Heart left ventricle (tissue), 16 donors: Measurements from ENCODE around the gene RAD51B. TPM values are rescaled to one million over a fixed set of nuclear protein-coding genes. Genes with fewer than 3 reads are reported as not detected.

Source experiments
- ATAC-seq, 4 donors: fragments of 200-7000 bp; cut with Tn5 transposase; one replicate each; pipeline ENCODE4 v1.9.1; 2020 to 2022; ENCODE audit warnings: moderate library complexity in 4 of 4, mild to moderate bottlenecking in 3 of 4, moderate number of reproducible peaks in 1 of 4
- DNase-seq, 5 donors: peaks; one replicate each; pipeline ENCODE4 v3.0.0-alpha.2; 2020
- H3K27ac ChIP-seq, 12 donors: fragments of 200-600 bp; sonication (generic) in 4 of 12; one replicate each; pipeline versions ENCODE4 v1.5.0 to v1.8.0; 2016 to 2022; ENCODE audit warnings: mild to moderate bottlenecking in 2 of 12
- H3K27me3 ChIP-seq, 9 donors: fragments of 200-600 bp; sonication (generic) in 2 of 9; one replicate each; pipeline versions ENCODE4 v1.5.1 to v1.8.0; 2016 to 2022; ENCODE audit warnings: mild to moderate bottlenecking in 3 of 9
- H3K36me3 ChIP-seq, 9 donors: fragments of 200-600 bp; sonication (generic) in 2 of 9; one replicate each; pipeline versions ENCODE4 v1.5.0 to v1.8.0; 2018 to 2022; ENCODE audit warnings: mild to moderate bottlenecking in 2 of 9
- H3K4me1 ChIP-seq, 12 donors: fragments of 200-600 bp; sonication (generic) in 4 of 12; one replicate each; pipeline versions ENCODE4 v1.5.0 to v1.8.0; 2016 to 2022; ENCODE audit warnings: mild to moderate bottlenecking in 3 of 12
- H3K4me3 ChIP-seq, 12 donors: fragments of 200-600 bp; sonication (generic) in 4 of 12; one replicate each; pipeline versions ENCODE4 v1.5.0 to v1.8.0; 2017 to 2022; ENCODE audit warnings: mild to moderate bottlenecking in 9 of 12, moderate library complexity in 4 of 12
- H3K9me3 ChIP-seq, 12 donors: fragments of 200-600 bp; sonication (generic) in 4 of 12; one replicate each; pipeline versions ENCODE4 v1.5.0 to v1.8.0; 2016 to 2022; ENCODE audit warnings: mild to moderate bottlenecking in 1 of 12
- POLR2A ChIP-seq, 2 donors: fragments of 450-650 bp; IDR thresholded peaks; one replicate each; pipeline ENCODE4 v1.6.1; 2017; ENCODE audit warnings: antibody characterized with exemption in 2 of 2, mild to moderate bottlenecking in 2 of 2, moderate library complexity in 2 of 2
- WGBS, 4 donors: extraction: QIAGEN DNeasy Blood & Tissue Kit in 2 of 4; methylation state at CpG; one replicate each; pipeline versions ENCODE4 v1.1.5 to v1.1.7; 2013 to 2018; 5-methylcytosine and 5-hydroxymethylcytosine counted together
- intact Hi-C, 10 donors: fragments of 100-400 bp; cut with DNase I; formaldehyde crosslinking; loops; one replicate each; pipeline versions ENCODE4 v1.11.1 to v1.14.2; 2022
- polyA plus RNA-seq, 2 donors: library from polyadenylated mRNA; stranded (reverse); fragments of 200-250 nt; gene quantifications; one replicate each; pipeline ENCODE4 v1.2.3, GENCODE V29; 2013
- total RNA-seq, 9 donors: library from RNA; depleted of rRNA in 2 of 9; stranded (reverse); fragments of >200 nt in 2 of 9; fragmentation: NEBNext Ultra II Directional in 3 of 9; extraction: Animal tissue kit (Norgen Biotek cat#: 25700) in 3 of 9; gene quantifications; one replicate each; pipeline versions ENCODE4 v1.1.0 to v1.2.4, GENCODE V29; 2016 to 2023
- TF ChIP-seq, protein P1 (sequence below), 12 donors: fragments of 200-600 bp; sonication (generic) in 4 of 12; IDR thresholded peaks; one replicate each; pipeline versions ENCODE4 v1.5.0 to v1.8.0; 2018 to 2022; ENCODE audit warnings: antibody characterized with exemption in 12 of 12, mild to moderate bottlenecking in 5 of 12
- donor health status: ischemic (EF 13 %, LVEDD 7.1; RV severe dilation, severe dysfunction).
- donor health status: healthy with polysubstance abuse.
- donor health status: DM: no; HTN: yes; CAD: no.
- donor health status: DM: no; HTN: no; CAD: no.
- donor health status: ischemic (EF 25% LVEDD 6.9; RV normal size, moderate dysfunction).
- donor health status: ischemic (EF 25% LVEDD 5.7; RV mildly dilated, moderate dysfunction).
- donor health status: healthy.
- donor health status: DM: yes; HTN: yes; CAD: no.
- donor health status: ischemic (EF 35%, LVEDD 5.7; RV mildly dilated, moderate dysfunction).
- donor health status: nonischemic (EF 11% LVEDD 7.7; RV severe dilation, severe dysfunction).
- donor health status: DM: yes; HTN: yes; CAD: no.
- donor health status: PGD.
- donor health status: ischemic (EF 29% LVEDD 5.4; RV normal size, mild dysfunction).
- donor health status: nonischemic (EF 23%, LVEDD 6.1; RV moderate dilation, normal function).

RAD51B gene
- total and polyA plus RNA-seq, 11 donors, result 1.3 to 11.3 (median 3.2) TPM

DNA sequence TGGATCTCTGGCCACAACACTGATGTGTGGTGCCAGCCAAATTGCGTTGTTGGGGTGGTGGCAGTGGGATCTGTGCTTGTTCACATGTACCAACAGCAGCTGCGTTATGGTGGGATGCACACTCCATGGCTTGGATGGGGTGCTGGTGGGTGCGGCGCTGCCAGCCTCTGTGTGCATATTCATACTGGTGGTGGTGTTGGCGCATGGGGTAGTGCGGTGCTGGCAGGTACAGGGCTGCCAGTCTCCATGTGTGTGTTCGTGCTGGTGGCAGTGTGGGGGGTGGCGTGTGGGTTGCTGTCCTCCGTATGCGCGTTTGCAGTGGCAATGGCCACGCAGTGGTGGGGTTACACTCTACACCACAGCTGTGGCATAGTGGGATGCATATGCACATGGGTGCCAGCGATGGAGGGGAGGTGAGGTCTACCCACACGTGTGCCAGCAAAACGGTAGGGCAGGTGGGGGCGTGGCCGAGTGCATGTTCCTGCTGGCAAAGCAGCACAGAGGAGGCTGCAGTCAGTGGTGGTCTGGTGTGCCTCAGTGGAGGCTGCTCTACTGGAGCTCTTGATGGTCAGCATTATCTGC, 26.5 kb downstream of the RAD51B start:
- TF ChIP-seq, protein P1, sequence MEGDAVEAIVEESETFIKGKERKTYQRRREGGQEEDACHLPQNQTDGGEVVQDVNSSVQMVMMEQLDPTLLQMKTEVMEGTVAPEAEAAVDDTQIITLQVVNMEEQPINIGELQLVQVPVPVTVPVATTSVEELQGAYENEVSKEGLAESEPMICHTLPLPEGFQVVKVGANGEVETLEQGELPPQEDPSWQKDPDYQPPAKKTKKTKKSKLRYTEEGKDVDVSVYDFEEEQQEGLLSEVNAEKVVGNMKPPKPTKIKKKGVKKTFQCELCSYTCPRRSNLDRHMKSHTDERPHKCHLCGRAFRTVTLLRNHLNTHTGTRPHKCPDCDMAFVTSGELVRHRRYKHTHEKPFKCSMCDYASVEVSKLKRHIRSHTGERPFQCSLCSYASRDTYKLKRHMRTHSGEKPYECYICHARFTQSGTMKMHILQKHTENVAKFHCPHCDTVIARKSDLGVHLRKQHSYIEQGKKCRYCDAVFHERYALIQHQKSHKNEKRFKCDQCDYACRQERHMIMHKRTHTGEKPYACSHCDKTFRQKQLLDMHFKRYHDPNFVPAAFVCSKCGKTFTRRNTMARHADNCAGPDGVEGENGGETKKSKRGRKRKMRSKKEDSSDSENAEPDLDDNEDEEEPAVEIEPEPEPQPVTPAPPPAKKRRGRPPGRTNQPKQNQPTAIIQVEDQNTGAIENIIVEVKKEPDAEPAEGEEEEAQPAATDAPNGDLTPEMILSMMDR (IDR thresholded peaks at IDR 0.05), result no peak
- TF ChIP-seq POLR2A (IDR thresholded peaks at IDR 0.05), result no peak
- Histone ChIP-seq H3K27me3 (no peaks in the 10 kb centered on the region), H3K9me3 (peaks cover 0 to 24% (median 0%) of the 10 kb centered on the region in 12 donors), H3K36me3 (no peaks in the 10 kb centered on the region), H3K4me1 (no peaks in the 10 kb centered on the region), H3K27ac (no peak overlapping the region), H3K4me3 (no peak overlapping the region)
- DNase-seq (peak in 1 of 5 donors; percentile 18), ATAC-seq (peak in 1 of 4 donors; percentile 15)
- intact Hi-C loops, result no loop called here
- 93 to 97% (median 95%) methylated on average over 17 of the region's 17 CpGs for WGBS, 4 donors

DNA sequence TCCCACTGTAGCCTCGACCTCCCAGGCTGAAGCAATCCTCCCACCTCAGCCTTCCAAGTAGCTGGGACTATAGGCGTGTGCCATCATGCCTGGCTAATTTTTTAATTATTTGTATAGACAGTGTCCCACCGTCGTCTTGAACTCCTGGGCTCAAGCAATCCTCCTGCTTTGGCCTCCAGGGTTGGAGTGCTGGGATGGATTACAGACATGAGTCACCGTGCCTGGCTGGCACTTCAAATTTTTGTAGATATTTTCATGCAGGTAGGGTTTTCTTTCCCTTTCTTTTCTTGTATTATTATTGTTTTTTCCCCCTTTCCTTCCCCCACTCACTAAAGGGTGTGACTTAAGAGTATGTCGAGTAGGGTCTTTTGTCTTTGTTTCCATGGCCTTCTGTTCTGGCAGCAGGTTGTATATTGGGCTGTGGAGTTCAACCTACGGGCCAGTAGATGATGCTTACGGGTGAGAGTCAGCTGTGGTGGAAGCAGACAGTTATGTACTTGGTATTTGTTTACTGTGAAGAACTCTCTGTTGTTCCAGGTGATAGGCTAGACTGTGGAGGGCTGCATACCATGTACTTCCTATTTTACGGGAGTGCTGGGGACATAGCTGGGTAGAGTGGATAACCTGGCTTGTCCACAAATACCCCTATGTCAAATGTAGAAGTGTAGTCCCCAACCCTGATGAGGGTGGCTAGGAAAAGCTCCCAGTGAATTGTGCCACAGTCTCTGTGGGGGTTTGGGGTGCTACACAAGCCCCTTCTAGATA, 30.7 kb downstream of the RAD51B start:
- TF ChIP-seq POLR2A (IDR thresholded peaks at IDR 0.05), result no peak
- TF ChIP-seq, protein P1 (IDR thresholded peaks at IDR 0.05), result no peak
- no peak overlapping the region for H3K4me3 ChIP-seq
- H3K9me3 ChIP-seq, result peaks cover 0 to 24% (median 0%) of the 10 kb centered on the region in 12 donors
- H3K27ac ChIP-seq, result no peak overlapping the region
- 85 to 97% (median 94%) methylated on average over 9 of the region's 9 CpGs for WGBS, 4 donors
- ATAC-seq (no peak), DNase-seq (no peak)
- H3K4me1 ChIP-seq, result peaks cover 0 to 10% (median 0%) of the 10 kb centered on the region in 12 donors
- no peaks in the 10 kb centered on the region for H3K36me3 ChIP-seq
- intact Hi-C loops, result no loop called here
- no peaks in the 10 kb centered on the region for H3K27me3 ChIP-seq

DNA sequence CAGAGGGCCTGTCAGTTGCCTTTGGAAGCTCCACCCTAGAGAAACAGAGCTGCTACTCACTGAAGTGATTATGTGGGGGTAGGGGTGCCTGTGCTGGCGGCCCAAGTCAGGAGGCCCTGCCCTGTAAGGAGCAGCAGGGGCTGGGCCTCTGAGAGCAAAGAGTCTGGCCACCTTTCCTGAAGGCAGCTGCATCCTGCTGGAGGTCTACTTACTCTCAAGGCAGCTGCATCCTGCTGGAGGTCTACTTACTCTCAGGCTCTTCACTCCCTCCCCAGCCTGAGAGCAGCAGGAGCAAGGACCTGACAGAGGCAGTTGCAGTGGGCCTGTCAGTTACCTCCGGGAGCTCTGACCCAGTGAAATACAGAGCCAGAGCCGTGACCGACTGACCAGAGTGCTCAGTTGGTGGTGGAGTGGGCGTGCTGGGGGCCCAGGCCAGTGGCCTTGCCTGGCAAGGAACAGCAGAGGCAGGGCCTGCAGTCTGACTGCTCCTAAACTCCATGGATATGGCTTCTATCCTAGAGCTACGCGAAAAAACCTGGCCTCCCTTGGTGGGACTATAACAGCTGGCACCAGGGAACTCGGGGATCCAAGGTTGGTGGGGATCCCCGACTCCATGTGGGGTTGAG, 32.3 kb downstream of the RAD51B start:
- H3K36me3 ChIP-seq, result no peaks in the 10 kb centered on the region
- 72 to 87% (median 78%) methylated on average over 9 of the region's 9 CpGs for WGBS, 4 donors
- H3K27ac ChIP-seq, result peak overlapping the region in 1 of 12 donors; percentile 79
- H3K27me3 ChIP-seq, result no peaks in the 10 kb centered on the region
- peaks cover 0 to 21% (median 0%) of the 10 kb centered on the region in 12 donors for H3K9me3 ChIP-seq
- no peak overlapping the region for H3K4me3 ChIP-seq
- peaks cover 0 to 10% (median 0%) of the 10 kb centered on the region in 12 donors for H3K4me1 ChIP-seq
- DNase-seq (peak in 1 of 5 donors; percentile 26), ATAC-seq (peak in 1 of 4 donors; percentile 53)
- intact Hi-C loops, result no loop called here
- no peak for TF ChIP-seq POLR2A (IDR thresholded peaks at IDR 0.05)
- TF ChIP-seq, protein P1 (IDR thresholded peaks at IDR 0.05), result no peak
